Suppressor macrophage (primary cell): ENCODE data around the gene NECTIN4.
"Not testable (repeated sequence)": the region's sequence is repeated elsewhere in the genome, so short reads cannot be mapped to it uniquely, and the experiment has no call there.

Experiments used
- DNase-seq, 4 experiments: peaks; one replicate each; pipeline ENCODE4 v3.0.0-alpha.2; 2020 to 2022

Gene NECTIN4

DNA sequence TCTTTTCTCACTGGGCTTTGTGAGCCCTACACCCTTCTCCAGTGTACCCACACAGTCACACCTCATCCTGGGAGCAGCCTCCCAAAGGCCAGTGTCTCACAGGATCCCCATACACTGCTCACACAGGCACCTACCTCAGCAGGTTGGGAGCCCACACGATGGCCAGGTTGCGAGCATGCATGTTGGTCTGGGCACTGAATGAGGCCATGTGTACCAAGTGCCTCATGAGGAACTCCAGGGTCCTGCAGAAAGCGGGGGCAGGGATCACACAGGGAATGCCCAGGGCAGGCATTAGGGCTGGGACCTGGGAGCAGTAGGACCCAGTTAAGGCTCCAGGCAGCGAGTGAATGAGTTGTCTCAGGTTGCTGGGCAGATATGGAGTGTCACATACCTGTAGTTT lies 35.1 kb downstream of the NECTIN4 start:
- no peak for DNase-seq

DNA sequence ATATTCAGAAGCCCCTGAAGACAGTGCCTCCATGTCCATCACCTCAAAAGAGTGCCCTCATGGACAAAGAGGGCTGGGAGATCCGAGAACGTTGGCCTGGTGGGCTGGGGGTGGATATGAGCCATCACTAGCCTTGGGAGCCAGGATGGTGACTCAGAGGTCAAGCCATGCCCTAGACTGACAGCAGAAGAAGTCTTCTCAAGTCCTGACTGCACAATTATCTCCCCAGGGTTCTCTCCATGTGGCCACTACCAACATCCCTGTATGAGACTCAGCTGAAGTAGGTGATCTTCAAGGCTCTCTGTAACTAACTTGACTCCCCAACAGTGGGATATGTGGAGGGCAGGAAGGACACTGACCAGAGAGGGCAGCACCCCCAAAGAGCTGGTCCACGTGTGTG lies 36.5 kb downstream of the NECTIN4 start:
- DNase-seq = peak in 1 of 4 experiments; percentile 25

DNA sequence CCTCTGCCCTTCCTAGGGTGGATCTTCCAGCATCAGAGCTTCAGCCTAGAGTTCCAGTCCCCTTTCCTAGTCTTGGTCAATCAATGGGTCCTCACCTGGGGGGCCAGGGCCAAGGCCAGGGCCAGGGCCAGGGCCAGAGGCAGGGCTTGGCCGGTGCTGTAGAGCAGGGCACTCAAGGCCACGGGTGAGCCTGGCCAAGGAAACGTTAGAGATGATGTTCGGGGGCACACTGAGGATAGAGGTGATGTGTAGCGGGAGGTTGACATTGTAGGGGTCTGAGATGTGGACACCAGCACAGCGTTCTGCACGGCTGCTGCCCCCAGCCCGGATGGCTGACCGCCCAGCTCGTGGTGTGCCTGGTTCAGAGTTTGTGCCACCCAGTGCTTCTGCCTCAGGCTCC lies 38.1 kb downstream of the NECTIN4 start:
- no peak for DNase-seq

DNA sequence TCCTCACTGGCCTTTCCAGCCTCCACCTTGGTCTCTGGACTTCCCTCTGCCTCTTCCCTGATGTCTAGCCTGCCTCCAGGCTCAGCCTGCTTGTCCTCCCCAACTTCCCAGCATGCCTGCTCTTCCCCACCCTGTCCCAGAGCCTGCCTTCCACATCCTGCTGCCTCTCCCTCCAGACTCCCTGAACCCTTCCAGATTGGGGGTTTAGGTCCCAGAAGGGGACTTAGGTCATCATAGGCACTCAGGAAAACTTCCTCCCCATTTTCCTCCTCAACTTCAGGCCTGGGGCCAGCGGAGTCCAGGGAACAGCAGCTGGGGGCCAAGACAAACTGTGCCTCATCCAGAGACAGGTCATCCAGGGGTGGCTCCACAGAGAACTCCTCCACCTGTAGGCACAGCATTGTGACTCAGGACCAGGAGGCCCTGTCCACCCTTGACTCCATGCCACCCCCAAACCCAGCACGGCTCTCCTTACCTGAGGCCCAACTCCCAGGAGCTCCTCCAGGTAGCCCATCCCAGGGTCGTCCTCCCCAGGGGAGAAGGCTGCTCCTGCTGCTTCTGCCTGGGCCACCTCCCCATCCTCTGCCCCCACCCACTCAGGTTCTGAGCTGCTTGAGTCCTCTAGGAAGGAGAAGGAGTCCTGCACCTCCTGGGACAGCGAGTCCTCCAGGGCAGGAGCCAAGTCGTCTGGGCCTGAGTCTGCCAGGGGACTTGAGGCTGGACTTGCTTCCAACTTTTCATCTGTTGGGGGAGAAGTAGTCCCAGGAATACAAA lies 40.2 kb downstream of the NECTIN4 start:
- DNase-seq = no peak

DNA sequence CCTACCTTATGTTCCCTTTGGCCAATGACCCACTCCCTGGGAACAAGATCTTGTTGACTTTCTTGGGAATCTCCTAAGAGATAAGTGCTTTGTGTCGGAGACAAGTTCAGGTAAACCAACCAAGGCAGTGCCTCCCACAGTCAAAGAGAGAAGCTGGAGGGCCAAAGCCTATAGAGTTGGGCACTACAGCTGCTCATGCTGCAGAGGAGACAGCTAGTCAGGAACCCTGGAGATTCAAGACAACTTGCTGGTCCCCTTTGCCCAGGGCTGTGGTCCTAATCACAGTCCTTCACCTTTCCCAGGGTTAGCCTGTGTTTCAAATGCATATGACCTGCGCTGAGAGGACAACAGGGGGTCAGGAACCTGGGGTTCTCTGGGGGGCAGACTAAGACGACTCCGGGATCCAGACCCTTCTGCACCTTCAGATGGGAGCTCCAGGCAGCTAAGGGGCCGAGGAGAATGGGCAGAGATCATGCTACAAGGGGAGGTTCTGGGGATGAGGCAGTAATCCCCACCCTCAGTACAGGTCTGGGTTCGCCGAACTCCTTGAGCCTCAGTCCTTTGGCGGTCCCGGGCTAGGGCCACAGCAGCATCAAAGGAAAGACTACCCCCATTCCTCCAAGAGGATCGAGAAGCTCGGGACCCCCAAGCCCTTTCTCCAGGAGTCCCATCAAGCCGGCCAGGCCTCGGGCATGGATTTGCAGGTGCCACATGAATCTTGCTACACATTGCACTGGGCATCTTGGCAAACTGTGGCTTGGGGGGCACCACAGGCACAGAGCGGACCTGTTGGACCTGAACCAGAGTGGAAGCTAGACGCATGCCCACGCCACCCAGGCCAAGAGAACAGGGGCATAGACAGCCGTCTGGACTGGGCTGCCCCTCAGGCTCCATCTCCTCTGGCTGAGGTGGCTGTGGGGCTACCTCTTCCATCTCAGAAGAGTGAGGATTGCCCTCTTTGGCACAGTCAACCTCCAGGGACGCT lies 41.6 kb downstream of the NECTIN4 start:
- DNase-seq = no peak

DNA sequence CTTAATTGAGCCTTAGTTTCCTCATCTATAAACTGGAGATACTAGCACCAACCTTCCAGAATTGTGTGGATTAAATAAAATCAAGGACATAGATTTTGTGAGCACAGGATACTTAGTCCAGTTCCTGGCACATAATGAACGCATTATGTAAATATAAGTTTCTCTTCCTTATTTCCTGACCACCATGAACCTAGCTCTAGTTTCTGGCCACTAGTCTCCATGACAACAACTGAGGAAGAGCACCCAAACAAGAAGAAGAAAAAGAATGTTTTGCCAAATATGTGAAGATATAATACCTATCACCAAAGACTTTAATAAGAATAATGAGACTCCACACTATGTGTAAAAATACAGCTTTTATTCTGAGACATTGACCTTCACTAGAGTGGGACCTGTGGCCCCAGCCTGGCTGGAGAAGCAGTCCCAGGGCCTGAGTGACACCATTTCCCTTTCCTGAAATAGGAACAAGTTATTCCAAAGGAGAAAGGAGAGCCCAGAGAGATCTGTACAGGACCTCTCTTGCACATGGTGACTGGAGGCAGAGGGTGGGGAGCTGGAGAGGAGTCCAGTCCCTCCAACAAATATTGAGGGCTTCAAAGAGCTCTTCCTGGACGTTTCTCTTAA lies 42.6 kb downstream of the NECTIN4 start:
- DNase-seq = peak; percentile 61 to 91 (median 76)

DNA sequence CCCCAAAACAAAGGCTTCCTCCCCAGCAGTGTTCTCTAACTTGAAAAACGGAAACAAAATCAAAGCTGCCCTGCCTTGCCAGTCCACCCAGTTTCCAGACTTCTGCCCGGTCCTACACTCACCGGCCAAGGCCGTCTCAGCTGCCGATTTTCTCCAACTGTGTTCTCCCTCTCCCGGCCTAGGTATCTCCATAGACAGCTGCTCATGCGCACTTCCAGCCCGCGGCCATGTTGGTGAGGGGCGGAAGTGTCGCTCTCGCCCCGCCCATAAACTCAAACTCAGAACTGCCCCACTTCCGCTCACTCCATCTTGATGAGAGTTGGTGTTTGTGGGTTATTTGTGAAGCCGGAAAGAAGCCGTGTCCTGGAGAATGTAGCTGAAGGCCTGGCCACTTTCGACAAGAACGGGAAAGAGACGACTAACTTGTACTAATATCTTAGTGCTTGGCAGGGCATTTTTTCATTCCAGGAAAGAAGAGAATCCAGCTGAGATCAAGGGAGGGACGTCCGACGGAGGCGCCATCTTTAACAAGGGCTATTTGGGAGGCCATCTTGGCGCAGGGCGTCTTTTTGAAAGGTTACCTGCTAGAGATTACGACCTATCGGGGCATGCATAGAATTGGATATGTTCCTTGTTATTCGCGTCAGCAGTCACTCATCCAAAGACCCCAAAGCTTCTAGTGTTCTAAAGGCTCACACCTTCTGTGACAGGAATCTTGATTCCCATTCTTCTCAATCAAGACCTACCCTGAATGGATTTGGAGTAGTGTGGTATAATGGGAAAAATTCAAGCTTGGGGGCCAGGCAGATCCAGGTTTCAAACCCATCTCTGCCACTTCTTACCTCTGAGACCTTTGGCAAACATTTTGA lies 43.4 kb downstream of the NECTIN4 start, which contains the start of gene USF1:
Gene USF1 (minus strand): TSS at position 242 of the 869 bp plus-strand sequence. CDS start 2,702 bp downstream, outside the sequence.
- peak; percentile 96 to 97 (median 97) for DNase-seq

DNA sequence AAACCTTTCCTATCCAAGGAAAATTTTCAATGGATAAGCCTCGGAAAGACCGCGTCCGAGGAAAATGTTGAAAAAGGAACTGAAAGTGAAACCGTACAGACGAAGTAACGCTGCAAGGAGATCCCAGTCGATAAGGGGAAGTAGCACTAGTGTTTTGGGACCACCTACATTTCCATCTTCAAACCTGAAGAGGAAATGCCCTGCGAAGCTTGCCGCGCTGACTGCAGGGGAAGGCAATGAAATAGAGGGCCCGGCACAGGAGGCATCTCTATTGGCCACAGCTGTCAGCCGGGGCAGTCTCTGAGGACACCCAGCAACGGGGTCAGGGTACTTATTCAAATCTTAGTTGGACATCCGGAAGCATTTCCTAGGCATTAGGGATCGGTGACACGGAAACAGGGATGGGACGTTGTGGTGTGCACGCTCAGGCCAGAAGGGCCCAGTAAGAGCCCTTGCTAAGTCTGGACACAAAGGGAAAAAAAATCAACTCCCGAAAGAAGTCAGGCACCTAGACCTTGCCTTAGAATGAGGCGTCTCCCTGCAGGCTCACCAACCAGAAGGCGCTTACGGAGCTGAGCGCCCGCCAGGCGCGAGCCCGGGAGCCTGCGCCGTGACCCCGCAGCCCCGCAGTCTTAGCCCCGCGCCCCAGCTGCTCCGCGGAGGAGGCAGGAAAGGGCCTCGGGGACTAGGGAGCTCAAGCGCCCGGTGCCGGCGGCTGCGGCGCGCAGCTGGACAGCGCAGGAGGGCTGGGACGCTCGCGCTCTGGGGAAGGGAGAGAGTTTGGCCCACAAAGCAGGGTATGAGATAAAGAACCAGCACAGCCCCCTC lies 44.2 kb downstream of the NECTIN4 start:
- DNase-seq = peak; percentile 81 to 93 (median 90)

DNA sequence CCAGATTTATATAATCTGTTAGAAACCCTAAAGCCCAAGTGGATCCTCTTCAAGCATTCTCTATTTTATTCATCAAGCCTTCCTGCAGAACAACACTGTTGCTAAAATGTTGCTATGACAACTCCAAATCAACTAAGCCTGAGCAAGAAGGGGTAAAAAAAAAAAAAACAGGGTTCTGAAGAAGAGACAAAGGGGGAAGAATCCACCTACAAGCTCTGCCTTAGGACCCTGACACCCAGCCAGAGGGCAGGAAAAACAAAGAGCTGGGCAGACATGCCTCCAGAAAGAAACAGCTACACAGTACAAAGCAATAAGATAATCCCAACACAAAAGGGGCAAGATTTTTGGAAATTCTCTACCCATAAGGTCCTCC lies 44.8 kb downstream of the NECTIN4 start:
- no peak for DNase-seq

DNA sequence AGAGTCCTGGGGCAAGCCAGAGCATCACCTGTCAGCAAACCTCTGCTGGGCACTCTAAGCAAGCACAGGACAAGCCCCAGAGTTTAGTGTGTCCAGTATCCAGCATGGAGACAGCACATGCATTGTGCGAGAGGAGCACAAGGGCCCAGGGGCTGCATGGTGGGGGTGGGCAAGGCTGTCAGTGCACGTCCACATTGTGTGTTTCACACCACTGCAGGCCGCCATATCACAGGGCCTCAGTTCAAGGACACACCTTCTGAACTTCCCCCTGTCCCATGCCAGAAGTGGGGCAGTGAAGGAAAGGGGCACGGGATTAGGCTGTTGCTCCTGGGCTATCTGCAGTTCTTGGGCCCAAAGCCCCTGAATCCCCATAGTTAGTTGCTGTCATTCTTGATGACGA lies 49.8 kb downstream of the NECTIN4 start:
- DNase-seq = no peak

DNA sequence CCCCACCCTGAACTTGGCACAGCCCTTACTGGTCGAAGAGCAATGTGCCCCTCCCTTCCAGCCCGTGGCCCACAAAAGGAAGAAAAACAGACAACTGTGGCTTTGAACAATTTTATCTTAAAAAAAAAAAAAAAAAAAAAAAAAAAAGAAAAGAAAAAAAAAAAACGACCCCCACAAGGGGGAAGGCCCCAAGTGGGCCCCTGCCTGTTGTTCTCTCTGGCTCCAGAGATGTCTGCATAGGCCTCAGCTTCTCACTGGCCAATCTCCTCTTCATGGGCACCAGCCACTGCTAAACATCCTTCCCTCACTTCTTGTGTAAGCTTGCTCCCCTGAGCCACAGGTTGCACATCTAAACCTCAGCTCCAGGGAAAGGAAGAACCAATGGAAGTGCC lies 50.2 kb downstream of the NECTIN4 start:
- DNase-seq = no peak

DNA sequence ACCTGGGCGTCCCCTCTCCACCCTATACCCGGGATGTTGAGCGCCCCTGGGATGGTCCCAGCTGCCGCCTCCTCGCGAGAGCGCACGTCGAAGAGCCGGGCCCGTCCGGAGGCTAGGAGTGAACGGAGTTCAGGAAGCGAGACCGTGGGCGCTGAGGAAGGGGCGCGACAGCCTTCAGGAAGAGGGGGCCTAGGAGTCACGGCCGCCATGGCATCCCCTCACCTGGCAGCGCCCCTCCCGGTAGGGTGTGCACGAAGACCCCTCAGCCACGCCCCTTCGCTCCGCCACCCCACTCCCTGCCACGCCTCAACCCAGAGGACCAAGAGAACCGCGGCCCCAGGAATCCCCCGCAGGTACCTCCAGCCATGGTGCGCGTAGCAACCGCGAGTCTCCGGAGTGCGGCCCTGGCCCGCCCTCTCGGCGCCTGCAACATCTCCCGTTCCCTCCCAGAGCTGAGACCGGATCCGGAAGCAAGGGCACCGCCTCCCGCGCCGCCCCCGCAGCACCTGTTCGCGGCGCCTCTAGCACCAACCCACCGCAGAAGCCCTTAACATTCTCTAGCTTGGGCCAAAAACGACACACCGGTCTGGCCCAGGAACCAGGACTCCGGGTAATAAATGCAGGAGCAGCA lies 50.7 kb downstream of the NECTIN4 start, which contains the start of gene TSTD1:
Gene TSTD1 (minus strand): TSS at position 442 of the 631 bp plus-strand sequence. CDS start 75 bp downstream, at position 367.
- DNase-seq = peak; percentile 37 to 82 (median 64)

DNA sequence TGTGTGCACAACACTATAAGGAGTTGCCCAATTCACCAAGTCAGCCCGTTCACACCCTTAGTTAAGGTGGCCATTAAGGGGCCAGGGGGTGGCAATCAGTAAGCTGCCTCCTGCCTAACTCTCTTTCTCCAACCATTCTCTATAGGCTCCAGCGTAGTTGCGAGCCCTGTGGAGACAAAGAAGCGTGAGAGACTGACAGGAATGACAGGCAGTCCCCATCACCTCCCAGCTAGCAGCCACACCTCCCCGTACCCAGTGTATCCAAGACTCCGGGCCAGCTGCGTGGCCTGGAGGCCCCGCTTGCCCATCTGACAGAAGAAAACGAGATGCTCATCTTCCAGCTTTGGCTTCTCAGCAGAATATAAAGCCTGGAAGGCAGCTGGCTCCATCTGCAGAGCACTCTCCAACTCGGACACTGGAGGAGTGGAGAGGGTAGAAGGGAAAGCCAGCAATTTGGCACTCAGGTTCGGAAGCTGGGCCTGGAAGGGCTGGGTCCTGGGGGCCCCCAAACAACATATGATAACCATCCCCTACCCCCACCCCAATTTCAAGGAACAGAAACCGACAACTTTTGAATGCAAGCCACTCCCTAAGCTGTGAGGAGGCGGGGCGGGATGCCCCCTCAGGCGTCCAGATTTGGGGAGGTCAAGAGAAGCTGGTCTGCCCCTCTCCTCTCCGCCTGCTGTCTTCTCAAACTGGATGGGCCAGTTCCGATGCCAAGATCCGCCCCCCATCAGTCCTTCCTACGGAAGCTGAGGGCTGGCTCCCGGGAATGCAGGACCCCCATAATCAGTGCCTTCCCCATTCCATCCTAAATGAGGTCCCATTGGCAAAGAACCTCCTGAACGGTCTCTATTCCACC lies 51.5 kb downstream of the NECTIN4 start:
- no peak for DNase-seq

DNA sequence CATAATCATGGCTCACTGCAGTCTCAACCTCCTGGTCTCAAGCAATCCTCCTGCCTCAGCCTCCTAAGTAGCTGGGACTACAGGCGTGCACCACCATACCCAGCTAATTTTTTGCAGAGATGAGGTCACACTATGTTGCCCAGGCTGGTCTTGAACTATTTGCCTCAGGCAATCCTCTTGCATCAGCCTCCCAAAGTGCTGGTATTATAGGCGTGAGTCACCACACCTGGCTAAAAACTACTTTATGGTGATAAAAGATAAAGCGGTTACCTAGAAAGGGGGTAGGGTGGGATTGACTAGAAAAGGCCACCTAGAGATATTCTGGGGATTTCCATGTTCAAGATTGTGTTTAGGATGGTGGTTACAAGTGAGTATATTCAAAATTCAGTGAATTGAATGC lies 55.6 kb downstream of the NECTIN4 start:
- DNase-seq = no peak

DNA sequence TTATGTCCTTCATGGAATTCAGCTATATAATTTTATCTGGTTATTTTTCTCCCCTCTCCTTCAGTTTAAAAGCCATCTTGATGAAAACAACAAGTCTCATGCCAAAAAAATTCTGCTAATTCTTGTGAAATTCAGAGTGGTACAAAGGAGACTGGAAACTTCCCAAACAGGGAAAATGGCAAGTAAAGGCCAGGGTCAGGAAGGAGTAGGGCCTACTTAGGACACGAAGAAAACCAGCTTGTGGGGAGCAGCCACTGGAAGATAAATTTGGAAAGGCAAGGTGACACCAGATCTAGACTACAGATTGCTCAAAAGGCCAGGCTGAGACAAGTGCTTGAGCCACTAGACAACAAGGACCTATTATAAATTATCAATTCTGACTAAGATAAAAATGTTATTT lies 56.9 kb downstream of the NECTIN4 start:
- DNase-seq = no peak

DNA sequence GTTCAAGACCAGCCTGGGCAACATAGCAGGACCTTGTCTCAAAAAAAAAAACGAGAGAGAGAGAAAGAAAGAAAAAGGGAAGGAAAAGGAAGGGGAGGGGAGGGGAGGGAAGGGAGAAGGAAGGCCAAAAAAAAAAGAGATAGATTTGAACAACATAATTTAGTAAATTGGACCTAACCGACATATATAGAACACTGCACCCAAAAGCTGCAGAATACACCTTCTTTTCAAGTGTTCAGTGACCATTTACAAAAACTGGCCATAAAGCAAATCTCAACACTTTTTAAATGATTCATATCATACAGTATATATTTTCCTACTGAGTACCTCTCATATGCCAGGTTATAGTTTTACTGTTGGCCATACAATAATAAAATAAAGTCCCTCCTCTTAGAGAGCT lies 57.5 kb downstream of the NECTIN4 start:
- DNase-seq = no peak

DNA sequence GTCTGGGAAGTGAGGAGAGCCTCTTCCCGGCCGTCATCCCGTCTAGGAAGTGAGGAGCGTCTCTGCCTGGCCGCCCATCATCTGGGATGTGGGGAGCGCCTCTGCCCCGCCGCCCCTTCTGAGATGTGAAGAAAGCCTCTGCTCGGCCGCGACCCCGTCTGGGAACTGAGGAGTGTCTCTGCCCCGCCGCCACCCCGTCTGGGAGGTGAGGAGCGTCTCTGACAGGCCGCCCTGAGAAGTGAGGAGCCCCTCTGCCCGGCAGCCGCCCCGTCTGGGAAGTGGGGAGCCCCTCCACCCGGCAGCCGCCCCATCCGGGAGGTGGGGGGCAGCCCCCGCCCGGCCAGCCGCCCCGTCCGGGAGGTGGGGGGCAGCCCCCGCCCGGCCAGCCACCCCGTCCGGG lies 59.9 kb downstream of the NECTIN4 start:
- DNase-seq = not testable (repeated sequence)

DNA sequence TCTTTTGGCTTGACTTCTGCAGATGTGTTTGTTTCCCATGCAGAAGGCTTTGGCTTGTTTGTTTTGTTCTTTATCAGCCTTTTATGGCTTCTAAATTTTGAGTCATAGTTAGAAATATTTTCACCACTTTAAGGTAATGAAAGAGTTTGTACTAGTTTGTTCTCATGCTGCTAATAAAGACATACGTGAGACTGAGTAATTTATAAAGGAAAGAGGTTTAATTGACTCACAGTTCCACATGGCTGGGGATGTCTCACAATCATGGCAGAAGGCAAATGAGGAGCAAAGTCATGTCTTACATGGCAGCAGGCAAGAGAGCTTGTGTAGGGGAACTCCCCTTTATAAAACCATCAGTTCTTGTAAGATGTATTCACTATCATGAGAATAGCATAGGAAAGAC lies 62.4 kb downstream of the NECTIN4 start:
- DNase-seq = not testable (repeated sequence)

DNA sequence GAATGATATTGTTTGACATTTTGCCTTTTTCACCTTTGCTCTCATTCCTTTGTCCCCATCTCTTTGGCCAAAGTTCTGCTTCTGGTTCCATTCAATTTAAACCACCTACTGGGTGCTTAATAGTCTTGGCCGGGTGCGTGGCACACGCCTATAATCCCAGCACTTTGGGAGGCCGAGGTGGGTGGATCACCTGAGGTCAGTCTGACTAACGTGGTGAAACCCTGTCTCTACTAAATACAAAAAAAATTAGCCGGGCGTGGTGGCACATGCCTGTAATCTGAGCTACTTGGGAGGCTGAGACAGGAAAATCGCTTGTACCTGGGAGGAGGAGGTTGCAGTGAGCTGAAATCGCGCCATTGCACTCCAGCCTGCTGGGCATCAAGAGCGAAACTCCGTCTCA lies 66.9 kb downstream of the NECTIN4 start:
- not testable (repeated sequence) for DNase-seq
